A673 (cell line): ENCODE measurements around the gene SMIM5.

ENCODE experiments used
- EZH2 ChIP-seq: fragments of 200-600 bp; sonication (generic); IDR thresholded peaks from 2 replicates; pipeline ENCODE4 v1.6.1; 2017; ENCODE audit warnings: borderline replicate concordance, low read depth, mild to moderate bottlenecking, mixed read lengths, antibody characterized with exemption, low read length; ENCODE audit not compliant: poor library complexity, severe bottlenecking
- TF ChIP-seq, protein P1 (sequence below): fragments of 300-800, 200-600 bp; sonication (generic); conservative IDR thresholded peaks from 2 replicates; pipeline ENCODE4 v1.5.1; 2017; ENCODE audit warnings: low read depth, mild to moderate bottlenecking, antibody characterized with exemption, low read length, moderate library complexity, mixed read lengths

DNA sequence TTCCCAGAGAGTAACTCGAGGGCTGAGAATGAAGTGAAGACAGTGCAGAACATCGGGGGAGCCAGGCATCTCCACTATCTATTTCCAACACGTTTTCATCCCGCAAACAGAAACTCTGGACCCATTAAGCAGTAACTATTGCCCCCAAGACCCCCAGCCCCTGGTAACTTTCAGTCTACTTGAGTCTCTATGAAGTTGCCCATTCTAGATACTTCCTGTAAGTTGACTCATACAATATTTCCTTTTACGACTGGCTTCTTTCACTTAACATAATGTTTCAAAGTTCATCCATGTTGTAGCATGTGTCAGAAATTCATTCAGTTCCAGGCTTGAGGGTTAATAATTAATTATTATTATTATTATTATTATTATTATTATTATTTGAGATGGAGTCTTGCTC, 26.1 kb upstream of the SMIM5 start:
- TF ChIP-seq, protein P1, sequence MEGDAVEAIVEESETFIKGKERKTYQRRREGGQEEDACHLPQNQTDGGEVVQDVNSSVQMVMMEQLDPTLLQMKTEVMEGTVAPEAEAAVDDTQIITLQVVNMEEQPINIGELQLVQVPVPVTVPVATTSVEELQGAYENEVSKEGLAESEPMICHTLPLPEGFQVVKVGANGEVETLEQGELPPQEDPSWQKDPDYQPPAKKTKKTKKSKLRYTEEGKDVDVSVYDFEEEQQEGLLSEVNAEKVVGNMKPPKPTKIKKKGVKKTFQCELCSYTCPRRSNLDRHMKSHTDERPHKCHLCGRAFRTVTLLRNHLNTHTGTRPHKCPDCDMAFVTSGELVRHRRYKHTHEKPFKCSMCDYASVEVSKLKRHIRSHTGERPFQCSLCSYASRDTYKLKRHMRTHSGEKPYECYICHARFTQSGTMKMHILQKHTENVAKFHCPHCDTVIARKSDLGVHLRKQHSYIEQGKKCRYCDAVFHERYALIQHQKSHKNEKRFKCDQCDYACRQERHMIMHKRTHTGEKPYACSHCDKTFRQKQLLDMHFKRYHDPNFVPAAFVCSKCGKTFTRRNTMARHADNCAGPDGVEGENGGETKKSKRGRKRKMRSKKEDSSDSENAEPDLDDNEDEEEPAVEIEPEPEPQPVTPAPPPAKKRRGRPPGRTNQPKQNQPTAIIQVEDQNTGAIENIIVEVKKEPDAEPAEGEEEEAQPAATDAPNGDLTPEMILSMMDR = no peak
- no peak for TF ChIP-seq EZH2
